HG02973 (cell line): ENCODE data around the gene IGSF3.
A peak's percentile ranks its signal among the peaks of the same experiment; 100 is the strongest.

Experiments
- ATAC-seq: cut with Tn5 transposase; IDR thresholded peaks from one replicate; pipeline ENCODE4 v1.9.1; 2021; ENCODE audit warnings: moderate library complexity; ENCODE audit not compliant: unreplicated experiment

IGSF3 gene

GRCh38 chr1:116561563-116561962 is 106.0 kb downstream of the IGSF3 start:
- no peak for ATAC-seq

GRCh38 chr1:116560704-116561490 is 106.6 kb downstream of the IGSF3 start:
- ATAC-seq = no peak

GRCh38 chr1:116559304-116559761 is 108.2 kb downstream of the IGSF3 start:
- peak; percentile 33 for ATAC-seq

GRCh38 chr1:116558571-116558970 is 109.0 kb downstream of the IGSF3 start:
- ATAC-seq = no peak

- no peak for ATAC-seq
These were observed 109.4 kb downstream of the IGSF3 start for GRCh38 chr1:116558140-116558549.

- no peak for ATAC-seq
These were observed 110.1 kb downstream of the IGSF3 start for GRCh38 chr1:116557323-116557878.

- ATAC-seq = peak; percentile 59
These were observed 111.1 kb downstream of the IGSF3 start for GRCh38 chr1:116556289-116557006.

- ATAC-seq = no peak
These were observed 112.6 kb downstream of the IGSF3 start for GRCh38 chr1:116554924-116555323.

GRCh38 chr1:116553386-116554115 is 114.0 kb downstream of the IGSF3 start:
- no peak for ATAC-seq

- no peak for ATAC-seq
These were observed 121.1 kb downstream of the IGSF3 start for GRCh38 chr1:116546354-116546977.

GRCh38 chr1:116545359-116545705 is 122.2 kb downstream of the IGSF3 start:
- ATAC-seq = peak; percentile 6

- ATAC-seq = peak; percentile 44
These were observed 122.8 kb downstream of the IGSF3 start for GRCh38 chr1:116544588-116545358.

- ATAC-seq = peak; percentile 44
These were observed 127.4 kb downstream of the IGSF3 start for GRCh38 chr1:116540088-116540487.

GRCh38 chr1:116538544-116538943 is 129.0 kb downstream of the IGSF3 start:
- ATAC-seq = peak; percentile 79

- no peak for ATAC-seq
These were observed 129.6 kb downstream of the IGSF3 start for GRCh38 chr1:116537898-116538297.

GRCh38 chr1:116537040-116537831 is 130.3 kb downstream of the IGSF3 start:
- no peak for ATAC-seq

- ATAC-seq = no peak
These were observed 133.4 kb downstream of the IGSF3 start for GRCh38 chr1:116534014-116534739.

GRCh38 chr1:116533429-116533820 is 134.1 kb downstream of the IGSF3 start:
- ATAC-seq = no peak
